GM18526 (cell line): ENCODE data around the gene OPN1LW.
"Not testable (repeated sequence)": the region's sequence is repeated elsewhere in the genome, so short reads cannot be mapped to it uniquely, and the experiment has no call there.

Experiments
- POLR2A ChIP-seq: IDR thresholded peaks from 3 replicates; pipeline ENCODE4 v1.6.1; 2011; ENCODE audit not compliant: insufficient read length; ENCODE audit errors: extremely low read depth

OPN1LW gene

GRCh38 chrX:154144010-154144409, at the start of gene OPN1LW:
Gene OPN1LW (plus strand): TSS chrX:154144243. CDS start chrX:154144284, 41 bp downstream.
- not testable (repeated sequence) for TF ChIP-seq POLR2A

- TF ChIP-seq POLR2A, result no peak
These were observed 49.2 kb upstream of the OPN1LW start for GRCh38 chrX:154094833-154095232.

GRCh38 chrX:154096140-154097002, 47.7 kb upstream of the OPN1LW start:
- no peak for TF ChIP-seq POLR2A

GRCh38 chrX:154097003-154097588, 46.9 kb upstream of the OPN1LW start:
- TF ChIP-seq POLR2A, result no peak

- TF ChIP-seq POLR2A, result no peak
These were observed 46.2 kb upstream of the OPN1LW start, which contains the start of gene MECP2 for GRCh38 chrX:154097589-154098541. Gene MECP2 (minus strand): TSS chrX:154097717.

- no peak for TF ChIP-seq POLR2A
These were observed 45.5 kb upstream of the OPN1LW start for GRCh38 chrX:154098551-154098950.

- TF ChIP-seq POLR2A, result no peak
These were observed 30.3 kb upstream of the OPN1LW start for GRCh38 chrX:154113729-154114128.

- no peak for TF ChIP-seq POLR2A
These were observed 29.4 kb upstream of the OPN1LW start for GRCh38 chrX:154114652-154115051.

GRCh38 chrX:154115071-154115470, 29.0 kb upstream of the OPN1LW start:
- TF ChIP-seq POLR2A, result no peak

GRCh38 chrX:154115750-154116149, 28.3 kb upstream of the OPN1LW start:
- no peak for TF ChIP-seq POLR2A

- no peak for TF ChIP-seq POLR2A
These were observed 27.4 kb upstream of the OPN1LW start for GRCh38 chrX:154116426-154117211.

GRCh38 chrX:154117566-154117965, 26.5 kb upstream of the OPN1LW start:
- TF ChIP-seq POLR2A, result no peak

- TF ChIP-seq POLR2A, result no peak
These were observed 23.5 kb upstream of the OPN1LW start for GRCh38 chrX:154120567-154120966.

GRCh38 chrX:154121207-154121606, 22.8 kb upstream of the OPN1LW start:
- no peak for TF ChIP-seq POLR2A
